Liver (tissue), 3 donors: ENCODE data around the gene SELENOI.

ENCODE experiments used
- CTCF ChIP-seq: fragments of 150-350 bp; IDR thresholded peaks from 2 replicates; pipeline ENCODE4 v1.5.1; 2017; ENCODE audit warnings: improper control_type of control experiment, low read depth, low read length; ENCODE audit not compliant: missing input control
- EGR1 ChIP-seq, 2 donors: IDR thresholded peaks; 2 replicates each; pipeline ENCODE4 v1.6.1; 2016 to 2018; ENCODE audit warnings: antibody characterized with exemption in 2 of 2, low read depth in 2 of 2
- HNF4G ChIP-seq: IDR thresholded peaks from 2 replicates; pipeline ENCODE4 v1.6.1; 2016; ENCODE audit warnings: antibody characterized with exemption
- JUND ChIP-seq, 2 donors: IDR thresholded peaks; 2 replicates each; pipeline ENCODE4 v1.6.1; 2016; ENCODE audit warnings: antibody characterized with exemption in 2 of 2
- NR2F2 ChIP-seq: IDR thresholded peaks from 2 replicates; pipeline ENCODE4 v1.6.1; 2016; ENCODE audit warnings: antibody characterized with exemption
- RAD21 ChIP-seq, 2 donors: IDR thresholded peaks; 2 replicates each; pipeline ENCODE4 v1.6.1; 2016; ENCODE audit warnings: antibody characterized with exemption in 2 of 2, mild to moderate bottlenecking in 2 of 2
- SP1 ChIP-seq: IDR thresholded peaks from 2 replicates; pipeline ENCODE4 v1.6.1; 2018; ENCODE audit warnings: antibody characterized with exemption, mild to moderate bottlenecking
- TAF1 ChIP-seq: conservative IDR thresholded peaks from 2 replicates; pipeline ENCODE4 v1.6.1; 2016; ENCODE audit warnings: antibody characterized with exemption, mild to moderate bottlenecking
- YY1 ChIP-seq: IDR thresholded peaks from 2 replicates; pipeline ENCODE4 v1.6.1; 2016; ENCODE audit warnings: antibody characterized with exemption, mild to moderate bottlenecking
- TF ChIP-seq, protein P1 (sequence below): IDR thresholded peaks from 2 replicates; pipeline ENCODE4 v1.6.1; 2016; ENCODE audit warnings: antibody characterized with exemption, mild to moderate bottlenecking
- TF ChIP-seq, protein P2 (sequence below): IDR thresholded peaks from 2 replicates; pipeline ENCODE4 v1.6.1; 2016; ENCODE audit warnings: antibody characterized with exemption
- TF ChIP-seq, protein P3 (sequence below): IDR thresholded peaks from 2 replicates; pipeline ENCODE4 v1.6.1; 2016; ENCODE audit warnings: antibody characterized with exemption
- TF ChIP-seq, protein P4 (sequence below): IDR thresholded peaks from 2 replicates; pipeline ENCODE4 v1.6.1; 2016; ENCODE audit warnings: antibody characterized with exemption
- donor health status: healthy.
- donor health status: healthy.

DNA sequence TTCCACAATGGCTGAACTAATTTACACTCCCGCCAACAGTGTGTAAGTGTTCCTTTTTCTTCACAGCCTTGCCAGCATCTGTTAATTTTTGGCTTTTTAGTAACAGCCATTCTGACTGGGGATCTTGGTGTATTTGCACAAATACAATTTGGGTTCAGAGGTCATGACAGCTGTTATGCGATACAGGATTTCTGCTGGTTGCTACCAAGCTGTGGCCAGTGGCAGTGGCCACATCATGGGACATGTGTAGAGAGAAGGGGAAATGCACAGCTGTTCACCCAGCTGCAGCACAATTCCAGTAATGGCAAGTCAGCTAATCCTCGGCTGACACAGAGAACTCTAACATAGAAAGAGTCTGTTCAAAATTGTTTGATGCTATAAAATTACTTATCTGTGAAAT, 21.0 kb upstream of the SELENOI start:
- TF ChIP-seq, protein P1, sequence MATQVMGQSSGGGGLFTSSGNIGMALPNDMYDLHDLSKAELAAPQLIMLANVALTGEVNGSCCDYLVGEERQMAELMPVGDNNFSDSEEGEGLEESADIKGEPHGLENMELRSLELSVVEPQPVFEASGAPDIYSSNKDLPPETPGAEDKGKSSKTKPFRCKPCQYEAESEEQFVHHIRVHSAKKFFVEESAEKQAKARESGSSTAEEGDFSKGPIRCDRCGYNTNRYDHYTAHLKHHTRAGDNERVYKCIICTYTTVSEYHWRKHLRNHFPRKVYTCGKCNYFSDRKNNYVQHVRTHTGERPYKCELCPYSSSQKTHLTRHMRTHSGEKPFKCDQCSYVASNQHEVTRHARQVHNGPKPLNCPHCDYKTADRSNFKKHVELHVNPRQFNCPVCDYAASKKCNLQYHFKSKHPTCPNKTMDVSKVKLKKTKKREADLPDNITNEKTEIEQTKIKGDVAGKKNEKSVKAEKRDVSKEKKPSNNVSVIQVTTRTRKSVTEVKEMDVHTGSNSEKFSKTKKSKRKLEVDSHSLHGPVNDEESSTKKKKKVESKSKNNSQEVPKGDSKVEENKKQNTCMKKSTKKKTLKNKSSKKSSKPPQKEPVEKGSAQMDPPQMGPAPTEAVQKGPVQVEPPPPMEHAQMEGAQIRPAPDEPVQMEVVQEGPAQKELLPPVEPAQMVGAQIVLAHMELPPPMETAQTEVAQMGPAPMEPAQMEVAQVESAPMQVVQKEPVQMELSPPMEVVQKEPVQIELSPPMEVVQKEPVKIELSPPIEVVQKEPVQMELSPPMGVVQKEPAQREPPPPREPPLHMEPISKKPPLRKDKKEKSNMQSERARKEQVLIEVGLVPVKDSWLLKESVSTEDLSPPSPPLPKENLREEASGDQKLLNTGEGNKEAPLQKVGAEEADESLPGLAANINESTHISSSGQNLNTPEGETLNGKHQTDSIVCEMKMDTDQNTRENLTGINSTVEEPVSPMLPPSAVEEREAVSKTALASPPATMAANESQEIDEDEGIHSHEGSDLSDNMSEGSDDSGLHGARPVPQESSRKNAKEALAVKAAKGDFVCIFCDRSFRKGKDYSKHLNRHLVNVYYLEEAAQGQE = no peak
- TF ChIP-seq JUND (IDR thresholded peaks at IDR 0.05) = no peak
- TF ChIP-seq HNF4G = no peak
- no peak for TF ChIP-seq CTCF
- TF ChIP-seq RAD21 (IDR thresholded peaks at IDR 0.05) = no peak
- no peak for TF ChIP-seq TAF1
- no peak for TF ChIP-seq SP1
- TF ChIP-seq, protein P2, sequence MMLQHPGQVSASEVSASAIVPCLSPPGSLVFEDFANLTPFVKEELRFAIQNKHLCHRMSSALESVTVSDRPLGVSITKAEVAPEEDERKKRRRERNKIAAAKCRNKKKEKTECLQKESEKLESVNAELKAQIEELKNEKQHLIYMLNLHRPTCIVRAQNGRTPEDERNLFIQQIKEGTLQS = no peak
- TF ChIP-seq YY1 = no peak
- TF ChIP-seq, protein P3, sequence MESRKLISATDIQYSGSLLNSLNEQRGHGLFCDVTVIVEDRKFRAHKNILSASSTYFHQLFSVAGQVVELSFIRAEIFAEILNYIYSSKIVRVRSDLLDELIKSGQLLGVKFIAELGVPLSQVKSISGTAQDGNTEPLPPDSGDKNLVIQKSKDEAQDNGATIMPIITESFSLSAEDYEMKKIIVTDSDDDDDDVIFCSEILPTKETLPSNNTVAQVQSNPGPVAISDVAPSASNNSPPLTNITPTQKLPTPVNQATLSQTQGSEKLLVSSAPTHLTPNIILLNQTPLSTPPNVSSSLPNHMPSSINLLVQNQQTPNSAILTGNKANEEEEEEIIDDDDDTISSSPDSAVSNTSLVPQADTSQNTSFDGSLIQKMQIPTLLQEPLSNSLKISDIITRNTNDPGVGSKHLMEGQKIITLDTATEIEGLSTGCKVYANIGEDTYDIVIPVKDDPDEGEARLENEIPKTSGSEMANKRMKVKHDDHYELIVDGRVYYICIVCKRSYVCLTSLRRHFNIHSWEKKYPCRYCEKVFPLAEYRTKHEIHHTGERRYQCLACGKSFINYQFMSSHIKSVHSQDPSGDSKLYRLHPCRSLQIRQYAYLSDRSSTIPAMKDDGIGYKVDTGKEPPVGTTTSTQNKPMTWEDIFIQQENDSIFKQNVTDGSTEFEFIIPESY = no peak
- TF ChIP-seq EGR1 (IDR thresholded peaks at IDR 0.05; ENCODE audit: low read depth in 2 of 2) = no peak
- TF ChIP-seq NR2F2 = no peak
- TF ChIP-seq, protein P4, sequence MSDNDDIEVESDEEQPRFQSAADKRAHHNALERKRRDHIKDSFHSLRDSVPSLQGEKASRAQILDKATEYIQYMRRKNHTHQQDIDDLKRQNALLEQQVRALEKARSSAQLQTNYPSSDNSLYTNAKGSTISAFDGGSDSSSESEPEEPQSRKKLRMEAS = no peak
